AG09319 (cell line): ENCODE results near the gene ATG7.

Experiments
- DNase-seq: peaks from one replicate; pipeline ENCODE4 v3.0.0-alpha.2; 2010; ENCODE audit warnings: low read depth; ENCODE audit errors: extremely low read depth
- CTCF ChIP-seq: IDR thresholded peaks from 2 replicates; pipeline ENCODE4 v1.5.1; 2011; ENCODE audit warnings: low read depth, mild to moderate bottlenecking, inconsistent platforms, low read length, moderate library complexity

ATG7 gene

GRCh38 chr3:11562277-11562881, 290.2 kb downstream of the ATG7 start:
- DNase-seq = no peak
- no peak for TF ChIP-seq CTCF

GRCh38 chr3:11563159-11563864, 291.1 kb downstream of the ATG7 start:
- no peak for DNase-seq

GRCh38 chr3:11563865-11564185, 291.6 kb downstream of the ATG7 start:
- no peak for DNase-seq
- no peak for TF ChIP-seq CTCF

More at GRCh38 chr3:11563159-11563864, 291.1 kb downstream of the ATG7 start:
- TF ChIP-seq CTCF = no peak

GRCh38 chr3:11564577-11565001, 292.4 kb downstream of the ATG7 start:
- no peak for TF ChIP-seq CTCF
- no peak for DNase-seq

GRCh38 chr3:11565072-11565471, 292.9 kb downstream of the ATG7 start:
- TF ChIP-seq CTCF = no peak
- DNase-seq = no peak

GRCh38 chr3:11565492-11565891, 293.3 kb downstream of the ATG7 start:
- DNase-seq = no peak
- no peak for TF ChIP-seq CTCF

- DNase-seq = no peak
- TF ChIP-seq CTCF = no peak
Measured at GRCh38 chr3:11565932-11566331, 293.7 kb downstream of the ATG7 start.
